Upper lobe of right lung (tissue), 1 donor: ENCODE measurements around the gene WFS1. TPM values are rescaled to one million over a fixed set of nuclear protein-coding genes. Genes with fewer than 3 reads are reported as not detected.

Experiments
- ATAC-seq: fragments of 200-7000 bp; cut with Tn5 transposase; one replicate; pipeline ENCODE4 v1.9.1; 2020; ENCODE audit warnings: mild to moderate bottlenecking, moderate library complexity
- DNase-seq: peaks from one replicate; pipeline ENCODE4 v3.0.0-alpha.2; 2020
- H3K27ac ChIP-seq: fragments of 200-600 bp; one replicate; pipeline ENCODE4 v1.8.0; 2022
- H3K27me3 ChIP-seq: fragments of 200-600 bp; one replicate; pipeline ENCODE4 v1.8.0; 2022; ENCODE audit warnings: mild to moderate bottlenecking
- H3K36me3 ChIP-seq: fragments of 200-600 bp; one replicate; pipeline ENCODE4 v1.8.0; 2022
- H3K4me1 ChIP-seq: fragments of 200-600 bp; one replicate; pipeline ENCODE4 v1.8.0; 2022
- H3K4me3 ChIP-seq: fragments of 200-600 bp; one replicate; pipeline ENCODE4 v1.8.0; 2022; ENCODE audit warnings: mild to moderate bottlenecking
- H3K9me3 ChIP-seq: fragments of 200-600 bp; one replicate; pipeline ENCODE4 v1.8.0; 2022
- CTCF ChIP-seq: fragments of 200-600 bp; IDR thresholded peaks from one replicate; pipeline ENCODE4 v1.8.0; 2022; ENCODE audit warnings: antibody characterized with exemption
- intact Hi-C: fragments of 100-400 bp; cut with DNase I; formaldehyde crosslinking; loops from one replicate; pipeline ENCODE4 v1.11.0; 2022
- total RNA-seq: library from RNA; stranded (reverse); fragmentation: NEBNext Ultra II Directional; extraction: Animal tissue kit (Norgen Biotek cat#: 25700); gene quantifications from one replicate; pipeline ENCODE4 v1.2.1, GENCODE V29; 2021
- donor health status: DM: no; HTN: yes; CAD: no; lungs with severe emphysema.

The WFS1 gene
- total RNA-seq, 1 donor from 2014 or later = 110 TPM

GRCh38 chr4:6253111-6253510 is 16.5 kb upstream of the WFS1 start:
- no peak for ATAC-seq
- TF ChIP-seq CTCF = no peak
- no peak overlapping the region for H3K4me3 ChIP-seq
- H3K9me3 ChIP-seq = no peaks in the 10 kb centered on the region
- DNase-seq = no peak
- H3K4me1 ChIP-seq = peaks cover 7% of the 10 kb centered on the region
- intact Hi-C loops = loop anchor here (5.0 kb wide), 1 partner anchor 74 kb away; no protein-coding TSS in a partner anchor
- no peak overlapping the region for H3K27ac ChIP-seq
- no peaks in the 10 kb centered on the region for H3K36me3 ChIP-seq
- peaks cover 16% of the 10 kb centered on the region for H3K27me3 ChIP-seq

- no peaks in the 10 kb centered on the region for H3K36me3 ChIP-seq
- ATAC-seq (no peak), DNase-seq (no peak)
- peaks cover 7% of the 10 kb centered on the region for H3K4me1 ChIP-seq
- peaks cover 8% of the 10 kb centered on the region for H3K27me3 ChIP-seq
- intact Hi-C loops = loop anchor here (5.0 kb wide), 1 partner anchor 73 kb away; no protein-coding TSS in a partner anchor
- no peak overlapping the region for H3K27ac ChIP-seq
- no peaks in the 10 kb centered on the region for H3K9me3 ChIP-seq
- no peak for TF ChIP-seq CTCF
- H3K4me3 ChIP-seq = no peak overlapping the region
Measured at GRCh38 chr4:6253961-6254360, 15.7 kb upstream of the WFS1 start.

GRCh38 chr4:6256141-6256540 is 13.5 kb upstream of the WFS1 start:
- no peak overlapping the region for H3K4me3 ChIP-seq
- peaks cover 7% of the 10 kb centered on the region for H3K4me1 ChIP-seq
- H3K27me3 ChIP-seq = no peaks in the 10 kb centered on the region
- no peak for ATAC-seq
- intact Hi-C loops = no loop called here
- no peak for TF ChIP-seq CTCF
- H3K27ac ChIP-seq = no peak overlapping the region
- no peaks in the 10 kb centered on the region for H3K36me3 ChIP-seq
- DNase-seq = no peak
- no peaks in the 10 kb centered on the region for H3K9me3 ChIP-seq

- H3K4me1 ChIP-seq = peaks cover 7% of the 10 kb centered on the region
- DNase-seq (peak; percentile 78), ATAC-seq (peak; percentile 85)
- no peaks in the 10 kb centered on the region for H3K9me3 ChIP-seq
- H3K36me3 ChIP-seq = no peaks in the 10 kb centered on the region
- TF ChIP-seq CTCF = no peak
- no peak overlapping the region for H3K4me3 ChIP-seq
- intact Hi-C loops = no loop called here
- H3K27me3 ChIP-seq = no peaks in the 10 kb centered on the region
- H3K27ac ChIP-seq = peak overlapping the region; percentile 63
Measured at GRCh38 chr4:6257247-6258025, 12.2 kb upstream of the WFS1 start.

GRCh38 chr4:6258026-6258360 is 11.7 kb upstream of the WFS1 start:
- H3K27me3 ChIP-seq = no peaks in the 10 kb centered on the region
- TF ChIP-seq CTCF = no peak
- intact Hi-C loops = no loop called here

GRCh38 chr4:6258741-6259140 is 10.9 kb upstream of the WFS1 start:
- Histone ChIP-seq H3K9me3 (no peaks in the 10 kb centered on the region), H3K27me3 (no peaks in the 10 kb centered on the region), H3K4me1 (peaks cover 7% of the 10 kb centered on the region), H3K36me3 (no peaks in the 10 kb centered on the region), H3K4me3 (no peak overlapping the region), H3K27ac (no peak overlapping the region)
- intact Hi-C loops = no loop called here
- DNase-seq (no peak), ATAC-seq (no peak)
- no peak for TF ChIP-seq CTCF

More at GRCh38 chr4:6258026-6258360, 11.7 kb upstream of the WFS1 start:
- no peaks in the 10 kb centered on the region for H3K36me3 ChIP-seq
- H3K4me1 ChIP-seq = peaks cover 7% of the 10 kb centered on the region
- H3K4me3 ChIP-seq = no peak overlapping the region
- no peaks in the 10 kb centered on the region for H3K9me3 ChIP-seq
- DNase-seq = no peak
- H3K27ac ChIP-seq = no peak overlapping the region
- no peak for ATAC-seq
